Activated CD4-positive, alpha-beta memory T cell treated with anti-CD3 and anti-CD28 coated beads for 36 hours (primary cell): ENCODE measurements around the gene CENPT. TPM values are rescaled to one million over a fixed set of nuclear protein-coding genes. Genes with fewer than 3 reads are reported as not detected.

Experiments used
- CTCF ChIA-PET: fragments of 350-600 bp; sonication (Branson Sonifier 250); formaldehyde crosslinking; loops from one replicate; lab custom pipeline; 2021; ENCODE audit warnings: antibody characterized with exemption, inconsistent platforms; lab: Charles Lee
- POLR2A ChIA-PET: fragments of 350-600 bp; sonication (Branson Sonifier 250); formaldehyde crosslinking; loops from one replicate; lab custom pipeline; 2021; ENCODE audit warnings: antibody characterized with exemption; lab: Charles Lee
- DNase-seq: peaks from one replicate; pipeline ENCODE4 v3.0.0-alpha.2; 2020
- H3K27ac Mint-ChIP-seq: one replicate; pipeline ENCODE4 v1.8.0; 2021; ENCODE audit warnings: mixed read lengths
- H3K27me3 Mint-ChIP-seq: one replicate; pipeline ENCODE4 v1.8.0; 2021; ENCODE audit warnings: mixed read lengths
- H3K36me3 Mint-ChIP-seq: one replicate; pipeline ENCODE4 v1.8.0; 2021; ENCODE audit warnings: mixed read lengths
- H3K4me1 Mint-ChIP-seq: one replicate; pipeline ENCODE4 v1.8.0; 2021; ENCODE audit warnings: low read depth, mixed read lengths
- H3K4me3 Mint-ChIP-seq: one replicate; pipeline ENCODE4 v1.8.0; 2021; ENCODE audit warnings: mild to moderate bottlenecking, mixed read lengths
- H3K9me3 Mint-ChIP-seq: one replicate; pipeline ENCODE4 v1.8.0; 2021; ENCODE audit warnings: mixed read lengths
- intact Hi-C: fragments of 100-400 bp; cut with micrococcal nuclease; formaldehyde crosslinking; loops from one replicate; pipeline ENCODE4 v1.15.1; 2023
- total RNA-seq, 2 experiments: library from RNA; stranded (reverse); gene quantifications; one replicate each; pipeline ENCODE4 v1.2.3, GENCODE V29; 2021

CENPT gene
- total RNA-seq, 2 experiments from 2014 or later = 39.2 to 40.2 TPM

DNA sequence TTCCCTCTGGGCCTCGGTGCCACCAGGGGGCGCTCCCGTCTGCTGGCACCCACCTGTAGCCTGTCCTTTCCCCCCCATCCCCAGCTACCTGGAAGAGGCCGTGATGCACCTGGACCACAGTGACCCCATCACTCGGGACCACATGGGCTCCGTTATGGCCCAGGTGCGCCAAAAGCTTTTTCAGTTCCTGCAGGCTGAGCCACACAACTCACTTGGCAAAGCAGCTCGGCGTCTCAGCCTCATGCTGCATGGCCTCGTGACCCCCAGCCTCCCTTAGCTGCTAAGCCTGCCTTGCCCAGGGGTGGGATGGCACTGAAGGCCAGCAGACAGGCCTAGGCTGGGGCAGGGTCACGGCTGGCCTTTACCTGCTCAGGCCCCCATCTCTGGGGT, 36.4 kb upstream of the CENPT start:
- peak; percentile 73 for DNase-seq
- Mint-ChIP-seq H3K36me3 (peaks cover 20% of the 10 kb centered on the region), H3K27me3 (no peaks in the 10 kb centered on the region), H3K9me3 (no peaks in the 10 kb centered on the region), H3K4me3 (no peak overlapping the region), H3K27ac (no peak overlapping the region), H3K4me1 (no peaks in the 10 kb centered on the region)
- CTCF ChIA-PET = interaction anchor here (0.5 to 4.4 kb wide), 35 partner anchors 9 to 666 kb away, joined by 3 to 62 read pairs (median 4); partner anchors contain the start of genes CARMIL2, CTRL, DDX28 and DUS2
- intact Hi-C loops = loop anchor here (1.0 to 5.0 kb wide), 2 partner anchors 44 to 158 kb away; no protein-coding TSS in a partner anchor
- POLR2A ChIA-PET = interaction anchor here (0.8 to 2.6 kb wide), 3 partner anchors 31 to 52 kb away, joined by 3 to 9 read pairs (median 5); partner anchors contain the start of gene PSMB10

DNA sequence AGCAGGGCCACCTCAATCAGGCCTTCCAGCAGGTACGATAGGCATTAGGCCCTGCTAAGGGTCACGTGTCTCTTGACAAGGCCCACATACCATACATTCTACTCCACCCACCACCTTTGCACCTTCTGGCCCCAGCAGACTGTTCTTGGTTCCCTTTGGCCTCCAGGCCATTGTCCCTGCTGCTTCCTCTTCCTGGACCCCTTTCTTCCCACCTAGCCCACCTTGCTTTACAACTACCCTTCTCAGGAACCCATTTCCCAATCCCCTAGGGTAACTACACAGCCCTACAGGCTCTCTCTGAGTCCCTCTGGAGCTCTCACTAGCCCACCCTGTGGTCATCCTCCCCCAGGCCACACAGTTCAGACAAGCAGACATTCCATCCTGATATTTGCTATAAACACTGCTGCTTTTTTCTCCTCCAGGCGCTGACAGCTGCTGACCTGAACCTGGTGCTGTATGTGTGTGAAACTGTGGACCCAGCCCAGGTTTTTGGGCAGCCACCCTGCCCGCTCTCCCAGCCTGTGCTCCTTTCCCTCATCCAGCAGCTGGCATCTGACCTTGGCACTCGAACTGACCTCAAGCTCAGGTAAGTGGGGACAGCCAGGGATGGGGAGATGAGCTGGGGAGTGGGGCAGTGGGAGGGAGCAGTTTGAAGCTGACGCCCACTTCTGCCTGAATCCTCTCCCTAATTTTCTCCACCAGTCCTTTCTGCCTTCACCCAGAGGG, 35.8 kb upstream of the CENPT start:
- DNase-seq = no peak
- Mint-ChIP-seq H3K4me3 (no peak overlapping the region), H3K36me3 (peaks cover 23% of the 10 kb centered on the region), H3K4me1 (no peaks in the 10 kb centered on the region), H3K9me3 (no peaks in the 10 kb centered on the region), H3K27ac (no peak overlapping the region), H3K27me3 (no peaks in the 10 kb centered on the region)
- ChIA-PET POLR2A (interaction anchor here (0.8 to 2.6 kb wide), 3 partner anchors 32 to 53 kb away, joined by 3 to 9 read pairs (median 5); partner anchors contain the start of gene PSMB10), CTCF (interaction anchor here (0.9 to 4.4 kb wide), 30 partner anchors 9 to 345 kb away, joined by 3 to 62 read pairs (median 6); partner anchors contain the start of genes CARMIL2, CTRL, DDX28 and DUS2)
- intact Hi-C loops = loop anchor here (1.0 to 5.0 kb wide), 2 partner anchors 45 to 159 kb away; no protein-coding TSS in a partner anchor

- no peak for DNase-seq
- Mint-ChIP-seq H3K27ac (no peak overlapping the region), H3K36me3 (peaks cover 26% of the 10 kb centered on the region), H3K27me3 (no peaks in the 10 kb centered on the region), H3K4me1 (no peaks in the 10 kb centered on the region), H3K4me3 (no peak overlapping the region), H3K9me3 (no peaks in the 10 kb centered on the region)
- intact Hi-C loops = loop anchor here (1.0 to 5.0 kb wide), 2 partner anchors 46 to 160 kb away; no protein-coding TSS in a partner anchor
- POLR2A ChIA-PET = interaction anchor here (1.0 to 2.6 kb wide), 3 partner anchors 48 to 54 kb away, joined by 3 to 9 read pairs (median 5); partner anchors contain the start of gene PSMB10
- CTCF ChIA-PET = interaction anchor here (0.8 to 4.4 kb wide), 16 partner anchors 8 to 210 kb away, joined by 3 to 62 read pairs (median 16); partner anchors contain the start of genes CTRL, EDC4 and PSKH1
These were observed 35.1 kb upstream of the CENPT start for GRCh38 chr16:67882374-67883145.

GRCh38 chr16:67881621-67882161, 34.2 kb upstream of the CENPT start:
- POLR2A ChIA-PET = interaction anchor here (0.6 to 1.4 kb wide), 3 partner anchors 33 to 49 kb away, joined by 3 to 5 read pairs (median 3); no protein-coding TSS in a partner anchor
- CTCF ChIA-PET = interaction anchor here (1.1 to 4.4 kb wide), 8 partner anchors 11 to 158 kb away, joined by 4 to 62 read pairs (median 22); partner anchors contain the start of genes CTRL and PSKH1
- no peak overlapping the region for H3K27ac Mint-ChIP-seq
- DNase-seq = no peak
- H3K36me3 Mint-ChIP-seq = peaks cover 33% of the 10 kb centered on the region
- H3K4me1 Mint-ChIP-seq = no peaks in the 10 kb centered on the region
- H3K9me3 Mint-ChIP-seq = no peaks in the 10 kb centered on the region
- intact Hi-C loops = loop anchor here (5.0 kb wide), 1 partner anchor 161 kb away; no protein-coding TSS in a partner anchor
- H3K27me3 Mint-ChIP-seq = no peaks in the 10 kb centered on the region
- no peak overlapping the region for H3K4me3 Mint-ChIP-seq

GRCh38 chr16:67880584-67880983, 33.1 kb upstream of the CENPT start:
- CTCF ChIA-PET = interaction anchor here (1.7 to 2.5 kb wide), 2 partner anchors 60 to 160 kb away, joined by 3 to 10 read pairs; no protein-coding TSS in a partner anchor
- H3K4me1 Mint-ChIP-seq = peaks cover 1% of the 10 kb centered on the region
- POLR2A ChIA-PET = no interaction called here
- intact Hi-C loops = loop anchor here (5.0 kb wide), 1 partner anchor 162 kb away; no protein-coding TSS in a partner anchor
- no peaks in the 10 kb centered on the region for H3K27me3 Mint-ChIP-seq
- no peak overlapping the region for H3K27ac Mint-ChIP-seq
- H3K36me3 Mint-ChIP-seq = peaks cover 33% of the 10 kb centered on the region
- H3K9me3 Mint-ChIP-seq = no peaks in the 10 kb centered on the region
- no peak for DNase-seq
- H3K4me3 Mint-ChIP-seq = no peak overlapping the region

GRCh38 chr16:67879936-67880335, 32.4 kb upstream of the CENPT start:
- no peaks in the 10 kb centered on the region for H3K9me3 Mint-ChIP-seq
- intact Hi-C loops = loop anchor here (5.0 kb wide), 1 partner anchor 162 kb away; no protein-coding TSS in a partner anchor
- no peaks in the 10 kb centered on the region for H3K27me3 Mint-ChIP-seq
- H3K4me3 Mint-ChIP-seq = no peak overlapping the region
- no peak for DNase-seq
- ChIA-PET POLR2A (no interaction called here), CTCF (interaction anchor here (1.7 kb wide), 1 partner anchor 161 kb away, joined by 3 read pairs; no protein-coding TSS in a partner anchor)
- H3K27ac Mint-ChIP-seq = no peak overlapping the region
- peaks cover 8% of the 10 kb centered on the region for H3K4me1 Mint-ChIP-seq
- peaks cover 37% of the 10 kb centered on the region for H3K36me3 Mint-ChIP-seq

DNA sequence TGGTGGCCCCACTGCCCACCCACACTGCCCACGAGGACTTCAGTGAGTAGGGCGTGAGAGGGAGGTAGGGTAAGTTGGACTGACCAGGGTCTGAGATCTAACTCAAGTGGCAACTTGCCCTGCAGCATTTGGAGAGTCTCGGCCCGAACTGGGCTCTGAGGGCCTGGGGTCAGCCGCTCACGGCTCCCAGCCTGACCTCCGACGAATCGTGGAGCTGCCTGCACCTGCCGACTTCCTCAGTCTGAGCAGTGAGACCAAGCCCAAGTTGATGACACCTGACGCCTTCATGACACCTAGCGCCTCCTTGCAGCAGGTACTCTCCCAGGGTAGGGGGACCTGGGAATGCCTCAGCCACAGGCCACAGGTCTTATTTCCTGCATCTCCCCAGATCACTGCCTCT, 32.0 kb upstream of the CENPT start:
- H3K36me3 Mint-ChIP-seq = peaks cover 36% of the 10 kb centered on the region
- ChIA-PET CTCF (interaction anchor here (1.0 to 1.7 kb wide), 2 partner anchors 28 to 161 kb away, joined by 3 read pairs; no protein-coding TSS in a partner anchor), POLR2A (no interaction called here)
- H3K4me3 Mint-ChIP-seq = no peak overlapping the region
- intact Hi-C loops = no loop called here
- DNase-seq = no peak
- H3K9me3 Mint-ChIP-seq = no peaks in the 10 kb centered on the region
- no peaks in the 10 kb centered on the region for H3K27me3 Mint-ChIP-seq
- H3K4me1 Mint-ChIP-seq = peaks cover 13% of the 10 kb centered on the region
- H3K27ac Mint-ChIP-seq = no peak overlapping the region

DNA sequence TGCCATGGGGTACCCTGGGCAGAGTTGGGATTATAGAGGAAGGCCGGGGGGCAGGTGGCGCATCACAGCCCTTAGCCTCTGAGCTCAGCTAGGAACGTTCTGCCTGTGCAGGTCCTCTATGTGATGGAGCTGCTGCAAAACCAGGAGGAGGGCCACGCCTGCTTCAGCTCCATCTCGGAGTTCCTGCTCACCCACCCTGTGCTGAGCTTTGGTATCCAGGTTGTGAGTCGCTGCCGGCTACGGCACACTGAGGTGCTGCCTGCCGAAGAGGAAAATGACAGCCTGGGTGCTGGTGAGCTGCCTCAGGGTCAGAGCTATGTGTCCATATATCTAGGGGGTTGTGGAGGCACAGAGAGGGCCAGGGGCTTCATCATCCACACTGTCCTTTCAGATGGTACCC, 31.4 kb upstream of the CENPT start:
- ChIA-PET CTCF (interaction anchor here (0.7 to 1.6 kb wide), 3 partner anchors 8 to 27 kb away, joined by 3 to 4 read pairs (median 3); no protein-coding TSS in a partner anchor), POLR2A (no interaction called here)
- peaks cover 35% of the 10 kb centered on the region for H3K36me3 Mint-ChIP-seq
- intact Hi-C loops = no loop called here
- H3K9me3 Mint-ChIP-seq = no peaks in the 10 kb centered on the region
- no peaks in the 10 kb centered on the region for H3K27me3 Mint-ChIP-seq
- no peak overlapping the region for H3K4me3 Mint-ChIP-seq
- DNase-seq = no peak
- no peak overlapping the region for H3K27ac Mint-ChIP-seq
- H3K4me1 Mint-ChIP-seq = peaks cover 19% of the 10 kb centered on the region

DNA sequence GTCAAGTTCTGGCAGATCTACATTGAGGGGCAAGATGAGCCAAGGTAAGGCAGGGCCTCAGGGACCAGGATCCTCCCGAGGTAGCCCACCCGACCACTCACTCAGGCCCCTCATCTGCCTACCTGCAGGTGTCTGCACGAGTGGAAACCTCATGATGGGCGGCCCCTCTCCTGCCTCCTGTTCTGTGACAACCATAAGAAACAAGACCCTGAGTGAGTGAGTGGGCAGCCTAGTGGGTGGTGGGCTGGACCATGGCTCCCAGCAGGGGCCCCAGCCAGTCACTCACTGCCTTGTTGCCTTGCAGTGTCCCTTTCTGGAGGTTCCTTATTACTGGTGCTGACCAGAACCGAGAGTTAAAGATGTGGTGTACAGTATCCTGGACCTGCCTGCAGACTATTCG, 30.7 kb upstream of the CENPT start:
- peaks cover 21% of the 10 kb centered on the region for H3K4me1 Mint-ChIP-seq
- H3K27me3 Mint-ChIP-seq = no peaks in the 10 kb centered on the region
- DNase-seq = no peak
- no peak overlapping the region for H3K4me3 Mint-ChIP-seq
- intact Hi-C loops = no loop called here
- peaks cover 29% of the 10 kb centered on the region for H3K36me3 Mint-ChIP-seq
- no peaks in the 10 kb centered on the region for H3K9me3 Mint-ChIP-seq
- CTCF ChIA-PET = interaction anchor here (0.5 to 1.6 kb wide), 3 partner anchors 9 to 358 kb away, joined by 3 to 4 read pairs (median 3); no protein-coding TSS in a partner anchor
- H3K27ac Mint-ChIP-seq = no peak overlapping the region
- POLR2A ChIA-PET = no interaction called here

DNA sequence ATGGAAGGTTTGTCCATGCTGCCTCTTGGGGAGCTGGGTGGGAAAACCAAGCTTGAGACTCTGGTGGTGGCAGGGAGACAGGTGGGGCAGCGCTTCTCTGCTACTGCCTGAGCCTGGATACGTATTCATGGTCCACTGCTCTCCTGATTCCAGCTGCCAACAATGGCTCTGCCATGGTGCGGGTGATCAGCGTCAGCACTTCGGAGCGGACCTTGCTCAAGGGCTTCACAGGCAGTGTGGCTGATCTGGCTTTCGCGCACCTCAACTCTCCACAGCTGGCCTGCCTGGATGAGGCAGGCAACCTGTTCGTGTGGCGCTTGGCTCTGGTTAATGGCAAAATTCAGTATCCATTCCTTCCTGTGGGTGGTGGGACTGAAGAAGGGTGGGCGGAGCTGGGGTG, 29.6 kb upstream of the CENPT start:
- no peak for DNase-seq
- H3K4me3 Mint-ChIP-seq = no peak overlapping the region
- POLR2A ChIA-PET = no interaction called here
- peaks cover 28% of the 10 kb centered on the region for H3K4me1 Mint-ChIP-seq
- H3K36me3 Mint-ChIP-seq = peaks cover 26% of the 10 kb centered on the region
- H3K27me3 Mint-ChIP-seq = no peaks in the 10 kb centered on the region
- no peaks in the 10 kb centered on the region for H3K9me3 Mint-ChIP-seq
- intact Hi-C loops = no loop called here
- CTCF ChIA-PET = interaction anchor here (1.4 kb wide), 1 partner anchor 164 kb away, joined by 3 read pairs; no protein-coding TSS in a partner anchor
- H3K27ac Mint-ChIP-seq = no peak overlapping the region

GRCh38 chr16:67874372-67874771, 26.9 kb upstream of the CENPT start:
- peak overlapping the region; percentile 88 for H3K27ac Mint-ChIP-seq
- H3K36me3 Mint-ChIP-seq = peaks cover 25% of the 10 kb centered on the region
- no peaks in the 10 kb centered on the region for H3K9me3 Mint-ChIP-seq
- CTCF ChIA-PET = interaction anchor here (0.8 to 3.7 kb wide), 5 partner anchors 9 to 61 kb away, joined by 3 to 20 read pairs (median 4); no protein-coding TSS in a partner anchor
- intact Hi-C loops = loop anchor here (2.0 to 5.0 kb wide), 4 partner anchors 42 to 202 kb away; no protein-coding TSS in a partner anchor
- DNase-seq = no peak
- POLR2A ChIA-PET = interaction anchor here (1.1 kb wide), 1 partner anchor 28 kb away, joined by 4 read pairs; the partner anchor contains the start of gene NUTF2
- H3K4me3 Mint-ChIP-seq = peak overlapping the region; percentile 95
- peaks cover 28% of the 10 kb centered on the region for H3K4me1 Mint-ChIP-seq
- no peaks in the 10 kb centered on the region for H3K27me3 Mint-ChIP-seq
